Measurements from ENCODE around the gene REC8. TPM values are rescaled to one million over a fixed set of nuclear protein-coding genes. Genes with fewer than 3 reads are reported as not detected.
A peak's percentile ranks its signal among the peaks of the same experiment; 100 is the strongest.

Gene REC8
- total RNA-seq, 4 donors from 2014 or later: 6.5 to 25.5 (median 16.3) TPM

- H3K4me3 ChIP-seq: no peak overlapping the region
- H3K9me3 ChIP-seq: no peaks in the 10 kb centered on the region
- H3K27ac ChIP-seq: peak overlapping the region; percentile 94 to 99 (median 97)
- H3K36me3 ChIP-seq: peaks cover 10 to 80% (median 54%) of the 10 kb centered on the region in 3 donors
- WGBS, 2 donors: 74 to 84% methylated on average over 4 of the region's 4 CpGs
- H3K4me1 ChIP-seq: peaks cover 0 to 46% (median 19%) of the 10 kb centered on the region in 4 donors
- no peak for TF ChIP-seq POLR2A (IDR thresholded peaks at IDR 0.05)
- no peak for TF ChIP-seq CTCF (IDR thresholded peaks at IDR 0.05)
- no peak for TF ChIP-seq EP300 (IDR thresholded peaks at IDR 0.05)
- no peak for DNase-seq (ENCODE audit: low spot score in 2 of 2)
- H3K27me3 ChIP-seq: no peaks in the 10 kb centered on the region
These were observed 11.4 kb upstream of the REC8 start for GRCh38 chr14:24160499-24160849.

- Histone ChIP-seq H3K36me3 (peaks cover 10 to 80% (median 53%) of the 10 kb centered on the region in 3 donors), H3K4me3 (peak within 1 kb of the TSS; percentile 61 to 91 (median 88)), H3K27ac (peak within 1 kb of the TSS; percentile 94 to 99 (median 97)), H3K27me3 (no peaks in the 10 kb centered on the region), H3K9me3 (no peaks in the 10 kb centered on the region), H3K4me1 (peaks cover 0 to 46% (median 19%) of the 10 kb centered on the region in 4 donors)
- TF ChIP-seq POLR2A (IDR thresholded peaks at IDR 0.05) (peak; percentile 28 to 71), EP300 (IDR thresholded peaks at IDR 0.05) (peak; percentile 96), CTCF (IDR thresholded peaks at IDR 0.05) (peak; percentile 91 to 98 (median 97))
- WGBS, 2 donors: 0 to 1% methylated on average over 12 of the region's 12 CpGs
- DNase-seq (ENCODE audit: low spot score in 2 of 2): peak; percentile 98 to 100
These were observed 10.8 kb upstream of the REC8 start, which contains the start of gene IRF9 for GRCh38 chr14:24160850-24161804. TSS of gene IRF9 (plus strand) at chr14:24161265. CDS start at chr14:24162145, 880 bp downstream.

- no peak for TF ChIP-seq EP300 (IDR thresholded peaks at IDR 0.05)
- TF ChIP-seq POLR2A (IDR thresholded peaks at IDR 0.05): no peak
- no peak for TF ChIP-seq CTCF (IDR thresholded peaks at IDR 0.05)
- H3K4me1 ChIP-seq: peaks cover 0 to 46% (median 19%) of the 10 kb centered on the region in 4 donors
- H3K27me3 ChIP-seq: no peaks in the 10 kb centered on the region
- DNase-seq (ENCODE audit: low spot score in 2 of 2): no peak
- no peaks in the 10 kb centered on the region for H3K9me3 ChIP-seq
- H3K27ac ChIP-seq: peak overlapping the region; percentile 94 to 99 (median 97)
- H3K36me3 ChIP-seq: peaks cover 10 to 80% (median 46%) of the 10 kb centered on the region in 3 donors
- 29 to 47% methylated on average over 2 to 8 of the region's 8 CpGs for WGBS, 2 donors
- H3K4me3 ChIP-seq: peak overlapping the region; percentile 61 to 91 (median 88)
These were observed 9.8 kb upstream of the REC8 start for GRCh38 chr14:24162093-24162492.

GRCh38 chr14:24164518-24164991 lies 7.3 kb upstream of the REC8 start:
- no peak for DNase-seq (ENCODE audit: low spot score in 2 of 2)
- H3K27ac ChIP-seq: peak overlapping the region in 1 of 4 donors; percentile 99
- no peak overlapping the region for H3K4me3 ChIP-seq
- WGBS, 2 donors: 91 to 94% methylated on average over 8 to 10 of the region's 14 CpGs
- peaks cover 5 to 81% (median 34%) of the 10 kb centered on the region in 3 donors for H3K36me3 ChIP-seq
- TF ChIP-seq POLR2A (IDR thresholded peaks at IDR 0.05) (no peak), CTCF (IDR thresholded peaks at IDR 0.05) (no peak), EP300 (IDR thresholded peaks at IDR 0.05) (no peak)
- no peaks in the 10 kb centered on the region for H3K9me3 ChIP-seq
- peaks cover 0 to 46% (median 19%) of the 10 kb centered on the region in 4 donors for H3K4me1 ChIP-seq
- H3K27me3 ChIP-seq: no peaks in the 10 kb centered on the region

DNA sequence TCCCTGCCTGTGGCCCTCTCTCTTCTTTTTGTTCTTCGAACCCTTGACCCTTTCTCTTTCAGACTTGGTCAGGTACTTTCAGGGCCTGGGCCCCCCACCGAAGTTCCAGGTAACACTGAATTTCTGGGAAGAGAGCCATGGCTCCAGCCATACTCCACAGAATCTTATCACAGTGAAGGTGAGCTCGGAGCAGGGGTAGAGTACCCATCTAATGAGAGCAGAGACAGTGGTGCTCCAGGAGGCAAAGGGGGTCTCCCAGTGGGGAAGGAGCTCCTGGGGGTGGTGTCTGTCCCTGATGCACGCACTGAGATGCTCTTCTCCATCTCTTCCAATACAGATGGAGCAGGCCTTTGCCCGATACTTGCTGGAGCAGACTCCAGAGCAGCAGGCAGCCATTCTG lies 6.1 kb upstream of the REC8 start:
- no peaks in the 10 kb centered on the region for H3K9me3 ChIP-seq
- WGBS, 2 donors: 97% methylated on average over 5 of the region's 5 CpGs
- H3K4me3 ChIP-seq: no peak overlapping the region
- H3K4me1 ChIP-seq: peaks cover 0 to 39% (median 16%) of the 10 kb centered on the region in 4 donors
- no peak for DNase-seq (ENCODE audit: low spot score in 2 of 2)
- H3K27me3 ChIP-seq: no peaks in the 10 kb centered on the region
- TF ChIP-seq EP300 (IDR thresholded peaks at IDR 0.05) (no peak), POLR2A (IDR thresholded peaks at IDR 0.05) (no peak), CTCF (IDR thresholded peaks at IDR 0.05) (no peak)
- H3K36me3 ChIP-seq: peaks cover 5 to 74% (median 34%) of the 10 kb centered on the region in 3 donors
- H3K27ac ChIP-seq: no peak overlapping the region

Data from tibial nerve (tissue), 4 donors.